GM18868 (cell line): ENCODE data around the gene GALNT4.

Experiments
- ATAC-seq: cut with Tn5 transposase; IDR thresholded peaks from one replicate; pipeline ENCODE4 v1.9.1; 2021; ENCODE audit warnings: mild to moderate bottlenecking, moderate library complexity; ENCODE audit not compliant: unreplicated experiment

The GALNT4 gene

GRCh38 chr12:89537389-89537788 is 12.8 kb upstream of the GALNT4 start:
- no peak for ATAC-seq

GRCh38 chr12:89529738-89530137 is 5.1 kb upstream of the GALNT4 start:
- peak; percentile 24 for ATAC-seq

GRCh38 chr12:89528434-89528833 is 3.8 kb upstream of the GALNT4 start:
- no peak for ATAC-seq

GRCh38 chr12:89525824-89526770 is 1.5 kb upstream of the GALNT4 start, which contains the start of gene POC1B:
POC1B (minus strand) TSS chr12:89526047; CDS start chr12:89525895, 152 bp downstream.
- peak; percentile 65 for ATAC-seq

GRCh38 chr12:89525305-89525823 is 768 bp upstream of the GALNT4 start:
- ATAC-seq, result peak; percentile 21

GRCh38 chr12:89523843-89524540 is 604 bp downstream of the GALNT4 start:
- no peak for ATAC-seq

- ATAC-seq, result no peak
These were observed 1.2 kb downstream of the GALNT4 start for GRCh38 chr12:89523393-89523792.

- no peak for ATAC-seq
These were observed 3.0 kb downstream of the GALNT4 start for GRCh38 chr12:89521364-89522223.

- ATAC-seq, result no peak
These were observed 6.9 kb downstream of the GALNT4 start for GRCh38 chr12:89517720-89518119.

GRCh38 chr12:89516633-89517032 is 8.0 kb downstream of the GALNT4 start:
- no peak for ATAC-seq

GRCh38 chr12:89514751-89515150 is 9.8 kb downstream of the GALNT4 start:
- ATAC-seq, result peak; percentile 83

- no peak for ATAC-seq
These were observed 11.1 kb downstream of the GALNT4 start for GRCh38 chr12:89513544-89513943.

- no peak for ATAC-seq
These were observed 17.4 kb downstream of the GALNT4 start for GRCh38 chr12:89507015-89507824.

GRCh38 chr12:89506050-89506449 is 18.5 kb downstream of the GALNT4 start:
- ATAC-seq, result no peak

GRCh38 chr12:89504560-89505346 is 19.8 kb downstream of the GALNT4 start:
- ATAC-seq, result no peak

- no peak for ATAC-seq
These were observed 22.8 kb downstream of the GALNT4 start for GRCh38 chr12:89501793-89502192.

GRCh38 chr12:89499857-89500256 is 24.7 kb downstream of the GALNT4 start:
- no peak for ATAC-seq

- ATAC-seq, result no peak
These were observed 27.1 kb downstream of the GALNT4 start for GRCh38 chr12:89497467-89497866.

- no peak for ATAC-seq
These were observed 27.6 kb downstream of the GALNT4 start for GRCh38 chr12:89497005-89497404.
